ENCODE data around the gene CRX. TPM values are rescaled to one million over a fixed set of nuclear protein-coding genes. Genes with fewer than 3 reads are reported as not detected.
"Not testable (repeated sequence)": the region's sequence is repeated elsewhere in the genome, so short reads cannot be mapped to it uniquely, and the experiment has no call there.

The CRX gene
- total RNA-seq, result not detected in 2 replicates

- H3K4me1 ChIP-seq (ENCODE audit: insufficient read depth, low read length), result no peaks in the 10 kb centered on the region
- H4K20me1 ChIP-seq (ENCODE audit: insufficient read depth, low read length), result no peaks in the 10 kb centered on the region
- no peak within 1 kb of the TSS for H3K27ac ChIP-seq (ENCODE audit: low read depth, low read length)
- no peak within 1 kb of the TSS for H3K4me3 ChIP-seq (ENCODE audit: insufficient read depth, low read length)
- no peak for DNase-seq (ENCODE audit: insufficient read length, low spot score, missing footprints)
- H3K27me3 ChIP-seq (ENCODE audit: insufficient read depth, low read length), result peaks cover 38% of the 10 kb centered on the region
- H3K4me2 ChIP-seq (ENCODE audit: insufficient read depth, low read length), result no peak within 1 kb of the TSS
- H3K9me3 ChIP-seq (ENCODE audit: low read depth, low read length), result no peaks in the 10 kb centered on the region
- no peak within 1 kb of the TSS for H2AFZ ChIP-seq (ENCODE audit: low read length)
- no peaks in the 10 kb centered on the region for H3K79me2 ChIP-seq (ENCODE audit: insufficient read depth, low read length)
- no peaks in the 10 kb centered on the region for H3K36me3 ChIP-seq (ENCODE audit: insufficient read depth, low read length)
- TF ChIP-seq, protein P1, sequence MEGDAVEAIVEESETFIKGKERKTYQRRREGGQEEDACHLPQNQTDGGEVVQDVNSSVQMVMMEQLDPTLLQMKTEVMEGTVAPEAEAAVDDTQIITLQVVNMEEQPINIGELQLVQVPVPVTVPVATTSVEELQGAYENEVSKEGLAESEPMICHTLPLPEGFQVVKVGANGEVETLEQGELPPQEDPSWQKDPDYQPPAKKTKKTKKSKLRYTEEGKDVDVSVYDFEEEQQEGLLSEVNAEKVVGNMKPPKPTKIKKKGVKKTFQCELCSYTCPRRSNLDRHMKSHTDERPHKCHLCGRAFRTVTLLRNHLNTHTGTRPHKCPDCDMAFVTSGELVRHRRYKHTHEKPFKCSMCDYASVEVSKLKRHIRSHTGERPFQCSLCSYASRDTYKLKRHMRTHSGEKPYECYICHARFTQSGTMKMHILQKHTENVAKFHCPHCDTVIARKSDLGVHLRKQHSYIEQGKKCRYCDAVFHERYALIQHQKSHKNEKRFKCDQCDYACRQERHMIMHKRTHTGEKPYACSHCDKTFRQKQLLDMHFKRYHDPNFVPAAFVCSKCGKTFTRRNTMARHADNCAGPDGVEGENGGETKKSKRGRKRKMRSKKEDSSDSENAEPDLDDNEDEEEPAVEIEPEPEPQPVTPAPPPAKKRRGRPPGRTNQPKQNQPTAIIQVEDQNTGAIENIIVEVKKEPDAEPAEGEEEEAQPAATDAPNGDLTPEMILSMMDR (IDR thresholded peaks at IDR 0.05; ENCODE audit: extremely low read depth, low read depth, low read length), result no peak
These were observed at the start of gene CRX for GRCh38 chr19:47821460-47822020. Gene CRX (plus strand): TSS chr19:47821937. CDS start chr19:47834444, 12,507 bp downstream.

GRCh38 chr19:47776568-47776967, 45.2 kb upstream of the CRX start:
- H3K79me2 ChIP-seq (ENCODE audit: insufficient read depth, low read length), result peaks cover 37% of the 10 kb centered on the region
- H3K27ac ChIP-seq (ENCODE audit: low read depth, low read length), result no peak overlapping the region
- TF ChIP-seq, protein P1 (IDR thresholded peaks at IDR 0.05; ENCODE audit: extremely low read depth, low read depth, low read length), result no peak
- no peaks in the 10 kb centered on the region for H3K9me3 ChIP-seq (ENCODE audit: low read depth, low read length)
- H3K4me3 ChIP-seq (ENCODE audit: insufficient read depth, low read length), result no peak overlapping the region
- H3K4me1 ChIP-seq (ENCODE audit: insufficient read depth, low read length), result peaks cover 14% of the 10 kb centered on the region
- H3K4me2 ChIP-seq (ENCODE audit: insufficient read depth, low read length), result no peak overlapping the region
- no peak for DNase-seq (ENCODE audit: insufficient read length, low spot score, missing footprints)
- H4K20me1 ChIP-seq (ENCODE audit: insufficient read depth, low read length), result peaks cover 20% of the 10 kb centered on the region
- H3K27me3 ChIP-seq (ENCODE audit: insufficient read depth, low read length), result peaks cover 2% of the 10 kb centered on the region
- H3K36me3 ChIP-seq (ENCODE audit: insufficient read depth, low read length), result peaks cover 10% of the 10 kb centered on the region
- no peak overlapping the region for H2AFZ ChIP-seq (ENCODE audit: low read length)

DNA sequence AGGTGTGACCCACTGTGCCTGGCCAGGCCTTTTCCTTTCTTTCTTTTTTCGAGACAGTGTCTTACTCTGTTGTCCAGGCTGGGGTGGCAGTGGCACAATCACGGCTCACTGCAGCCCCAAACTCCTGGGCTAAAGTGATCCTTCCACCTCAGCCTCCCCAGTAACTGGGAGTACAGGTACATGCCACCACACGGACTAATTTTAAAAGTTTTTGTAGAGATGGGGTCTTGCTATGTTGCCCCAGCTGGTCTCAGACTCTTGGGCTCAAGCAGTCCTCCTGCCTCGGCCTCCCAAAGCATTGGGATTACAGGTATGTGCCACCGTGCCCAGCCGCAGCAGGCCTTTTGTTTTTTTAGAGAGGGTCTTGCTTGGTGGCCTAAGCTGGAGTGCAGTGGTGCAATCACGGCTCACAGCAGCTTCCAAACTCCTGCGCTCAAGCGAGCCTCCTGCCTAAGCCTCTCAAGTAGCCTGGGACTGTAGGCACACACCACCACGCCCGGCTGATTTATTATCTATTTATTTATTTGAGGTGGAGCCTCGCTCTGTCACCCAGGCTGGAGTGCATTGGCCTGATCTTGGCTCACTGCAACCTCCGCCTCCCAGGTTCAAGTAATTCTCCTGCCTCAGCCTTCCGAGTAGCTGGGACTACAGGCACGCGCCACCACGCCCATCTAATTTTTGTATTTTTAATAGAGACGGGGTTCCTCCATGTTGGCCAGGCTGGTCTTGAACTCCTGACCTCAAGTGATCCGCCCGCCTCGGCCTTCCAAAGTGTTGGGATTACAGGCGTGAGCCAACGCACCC, 44.3 kb upstream of the CRX start:
- peak overlapping the region; percentile 98 for H3K4me3 ChIP-seq (ENCODE audit: insufficient read depth, low read length)
- H2AFZ ChIP-seq (ENCODE audit: low read length); DNase-seq (ENCODE audit: insufficient read length, low spot score, missing footprints); H3K9me3 ChIP-seq (ENCODE audit: low read depth, low read length); H3K27ac ChIP-seq (ENCODE audit: low read depth, low read length); H3K27me3 ChIP-seq (ENCODE audit: insufficient read depth, low read length): not testable (repeated sequence)
- H4K20me1 ChIP-seq (ENCODE audit: insufficient read depth, low read length), result peaks cover 27% of the 10 kb centered on the region
- peaks cover 37% of the 10 kb centered on the region for H3K79me2 ChIP-seq (ENCODE audit: insufficient read depth, low read length)
- H3K4me2 ChIP-seq (ENCODE audit: insufficient read depth, low read length), result peak overlapping the region; percentile 96
- H3K36me3 ChIP-seq (ENCODE audit: insufficient read depth, low read length), result peaks cover 17% of the 10 kb centered on the region
- H3K4me1 ChIP-seq (ENCODE audit: insufficient read depth, low read length), result peaks cover 14% of the 10 kb centered on the region

DNA sequence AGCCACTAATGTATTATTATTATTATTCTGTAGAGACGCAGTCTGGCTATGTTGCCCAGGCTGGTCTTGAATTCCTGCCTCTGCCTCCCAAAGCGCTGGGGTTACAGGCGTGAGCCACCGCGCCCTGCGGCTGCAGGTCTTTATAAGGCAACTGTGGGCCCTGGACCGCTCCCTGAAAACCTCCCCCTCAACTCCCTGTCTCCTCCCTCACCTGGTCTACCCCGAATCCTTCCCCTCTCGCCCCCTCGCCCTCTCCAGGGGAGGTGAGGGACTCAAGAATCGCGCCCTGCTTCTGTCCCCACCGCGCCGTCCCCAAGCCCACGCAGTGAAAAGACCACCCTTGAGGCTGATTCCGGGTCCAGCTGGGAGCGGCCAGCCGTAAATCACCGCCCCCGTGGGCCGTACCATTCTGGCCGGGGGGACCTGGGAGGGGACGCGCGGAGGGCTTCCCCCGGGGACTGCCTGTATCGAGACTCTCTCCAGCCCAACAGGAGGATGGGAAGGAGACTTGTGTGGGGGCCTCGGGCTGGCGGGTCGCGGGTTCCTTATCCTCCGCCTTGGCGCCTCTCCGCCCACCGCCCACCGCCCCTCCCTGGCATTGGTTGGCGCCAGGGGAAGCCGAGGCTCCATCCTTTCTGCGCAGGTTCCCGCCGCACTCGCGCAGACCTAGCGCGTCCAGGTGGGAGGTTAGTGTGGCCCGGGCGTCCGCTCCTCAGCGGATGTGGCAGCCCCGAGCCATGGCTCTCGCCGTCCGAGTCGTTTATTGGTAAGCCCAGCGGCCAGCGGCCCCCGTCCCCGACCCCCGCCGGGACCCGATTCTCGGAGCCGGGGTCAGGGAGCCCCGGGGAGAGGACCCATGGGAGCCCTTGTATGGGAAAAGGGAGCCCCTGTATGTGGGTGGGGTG, 43.4 kb upstream of the CRX start, which contains the start of gene SELENOW:
TSS of gene SELENOW (plus strand) at position 655 of the 905 bp plus-strand sequence. CDS start at position 738, 83 bp downstream.
- Histone ChIP-seq H3K27ac (ENCODE audit: low read depth, low read length) (peak within 1 kb of the TSS; percentile 96), H3K36me3 (ENCODE audit: insufficient read depth, low read length) (peaks cover 22% of the 10 kb centered on the region), H2AFZ (ENCODE audit: low read length) (peak within 1 kb of the TSS; percentile 99), H3K27me3 (ENCODE audit: insufficient read depth, low read length) (no peaks in the 10 kb centered on the region), H3K4me1 (ENCODE audit: insufficient read depth, low read length) (peaks cover 14% of the 10 kb centered on the region), H4K20me1 (ENCODE audit: insufficient read depth, low read length) (peaks cover 27% of the 10 kb centered on the region), H3K9me3 (ENCODE audit: low read depth, low read length) (no peaks in the 10 kb centered on the region), H3K4me3 (ENCODE audit: insufficient read depth, low read length) (peak within 1 kb of the TSS; percentile 98), H3K79me2 (ENCODE audit: insufficient read depth, low read length) (peaks cover 37% of the 10 kb centered on the region), H3K4me2 (ENCODE audit: insufficient read depth, low read length) (peak within 1 kb of the TSS; percentile 96)
- TF ChIP-seq, protein P1 (IDR thresholded peaks at IDR 0.05; ENCODE audit: extremely low read depth, low read depth, low read length), result no peak
- peak; percentile 97 for DNase-seq (ENCODE audit: insufficient read length, low spot score, missing footprints)
